Activated B cell treated with CpG ODN at 0.5 μM for 24 hours (primary cell): ENCODE measurements around the gene ACOX3. TPM values are rescaled to one million over a fixed set of nuclear protein-coding genes. Genes with fewer than 3 reads are reported as not detected.

Experiments used
- ATAC-seq: fragments of 200-7000 bp; cut with Tn5 transposase; one replicate; pipeline ENCODE4 v1.10.0; 2021; ENCODE audit warnings: low read depth, mild to moderate bottlenecking, moderate library complexity
- CTCF ChIA-PET: fragments of 350-600 bp; sonication (Branson Sonifier 250); formaldehyde crosslinking; loops from one replicate; lab custom pipeline; 2021; ENCODE audit warnings: antibody characterized with exemption; lab: Charles Lee
- POLR2A ChIA-PET: fragments of 350-600 bp; sonication (Branson Sonifier 250); formaldehyde crosslinking; loops from one replicate; lab custom pipeline; 2021; ENCODE audit warnings: antibody characterized with exemption; lab: Charles Lee
- DNase-seq: peaks from one replicate; pipeline ENCODE4 v3.0.0; 2022
- H3K27ac Mint-ChIP-seq: one replicate; pipeline ENCODE4 v1.8.0; 2020; ENCODE audit warnings: mixed read lengths
- H3K27me3 Mint-ChIP-seq: one replicate; pipeline ENCODE4 v1.8.0; 2021; ENCODE audit warnings: mixed read lengths
- H3K36me3 Mint-ChIP-seq: one replicate; pipeline ENCODE4 v1.8.0; 2021; ENCODE audit warnings: low read depth, mixed read lengths
- H3K4me1 Mint-ChIP-seq: one replicate; pipeline ENCODE4 v1.8.0; 2021; ENCODE audit warnings: mixed read lengths
- H3K4me3 Mint-ChIP-seq: one replicate; pipeline ENCODE4 v1.8.0; 2020; ENCODE audit warnings: mild to moderate bottlenecking, mixed read lengths
- H3K9me3 Mint-ChIP-seq: one replicate; pipeline ENCODE4 v1.8.0; 2020; ENCODE audit warnings: mixed read lengths
- CTCF ChIP-seq: fragments of 200-600 bp; IDR thresholded peaks from one replicate; pipeline ENCODE4 v1.8.0; 2022; ENCODE audit warnings: antibody characterized with exemption, mild to moderate bottlenecking
- intact Hi-C: fragments of 100-400 bp; cut with micrococcal nuclease; formaldehyde crosslinking; loops from one replicate; pipeline ENCODE4 v1.15.1; 2024
- total RNA-seq: library from RNA; stranded (reverse); gene quantifications from 2 replicates; pipeline ENCODE4 v1.2.3, GENCODE V29; 2022

ACOX3 gene
- total RNA-seq, 1 donor from 2014 or later, result 20.6 TPM

- intact Hi-C loops, result no loop called here
- ChIA-PET POLR2A (no interaction called here), CTCF (interaction anchor here (0.6 kb wide), 1 partner anchor 81 kb away, joined by 3 read pairs; no protein-coding TSS in a partner anchor)
- DNase-seq (no peak), ATAC-seq (no peak)
- H3K27me3 Mint-ChIP-seq, result peaks cover 5% of the 10 kb centered on the region
- no peaks in the 10 kb centered on the region for H3K9me3 Mint-ChIP-seq
- no peak overlapping the region for H3K4me3 Mint-ChIP-seq
- no peak for TF ChIP-seq CTCF
- H3K4me1 Mint-ChIP-seq, result no peaks in the 10 kb centered on the region
- no peak overlapping the region for H3K27ac Mint-ChIP-seq
- H3K36me3 Mint-ChIP-seq, result no peaks in the 10 kb centered on the region
Measured at GRCh38 chr4:8345053-8345945, 95.2 kb downstream of the ACOX3 start.

- no peaks in the 10 kb centered on the region for H3K4me1 Mint-ChIP-seq
- H3K27me3 Mint-ChIP-seq, result peaks cover 6% of the 10 kb centered on the region
- no peaks in the 10 kb centered on the region for H3K9me3 Mint-ChIP-seq
- TF ChIP-seq CTCF, result no peak
- no peak overlapping the region for H3K27ac Mint-ChIP-seq
- H3K4me3 Mint-ChIP-seq, result no peak overlapping the region
- ATAC-seq (no peak), DNase-seq (no peak)
- POLR2A ChIA-PET, result no interaction called here
- intact Hi-C loops, result no loop called here
- CTCF ChIA-PET, result no interaction called here
- no peaks in the 10 kb centered on the region for H3K36me3 Mint-ChIP-seq
Measured at GRCh38 chr4:8344377-8344776, 96.1 kb downstream of the ACOX3 start.

GRCh38 chr4:8343967-8344331, 96.6 kb downstream of the ACOX3 start:
- H3K27me3 Mint-ChIP-seq, result peaks cover 6% of the 10 kb centered on the region
- H3K27ac Mint-ChIP-seq, result no peak overlapping the region
- H3K36me3 Mint-ChIP-seq, result no peaks in the 10 kb centered on the region
- POLR2A ChIA-PET, result no interaction called here
- CTCF ChIA-PET, result no interaction called here
- H3K9me3 Mint-ChIP-seq, result no peaks in the 10 kb centered on the region
- ATAC-seq (no peak), DNase-seq (no peak)
- no peak overlapping the region for H3K4me3 Mint-ChIP-seq
- TF ChIP-seq CTCF, result no peak
- no peaks in the 10 kb centered on the region for H3K4me1 Mint-ChIP-seq
- intact Hi-C loops, result no loop called here

GRCh38 chr4:8343262-8343966, 97.1 kb downstream of the ACOX3 start:
- no peaks in the 10 kb centered on the region for H3K4me1 Mint-ChIP-seq
- ChIA-PET CTCF (no interaction called here), POLR2A (no interaction called here)
- DNase-seq (no peak), ATAC-seq (no peak)
- no peak for TF ChIP-seq CTCF
- no peaks in the 10 kb centered on the region for H3K36me3 Mint-ChIP-seq
- intact Hi-C loops, result no loop called here
- H3K4me3 Mint-ChIP-seq, result no peak overlapping the region
- H3K27ac Mint-ChIP-seq, result no peak overlapping the region
- no peaks in the 10 kb centered on the region for H3K9me3 Mint-ChIP-seq
- H3K27me3 Mint-ChIP-seq, result peaks cover 6% of the 10 kb centered on the region

GRCh38 chr4:8342651-8343261, 97.8 kb downstream of the ACOX3 start:
- Mint-ChIP-seq H3K27me3 (peaks cover 6% of the 10 kb centered on the region), H3K27ac (no peak overlapping the region), H3K36me3 (no peaks in the 10 kb centered on the region), H3K9me3 (no peaks in the 10 kb centered on the region), H3K4me1 (no peaks in the 10 kb centered on the region), H3K4me3 (no peak overlapping the region)
- DNase-seq (no peak), ATAC-seq (no peak)
- TF ChIP-seq CTCF, result no peak
- ChIA-PET CTCF (no interaction called here), POLR2A (no interaction called here)
- intact Hi-C loops, result no loop called here
